ENCODE data around the gene SAFB.

Gene SAFB

GRCh38 chr19:5678071-5678718, 55.3 kb downstream of the SAFB start:
- H3K27ac ChIP-seq, result no peak overlapping the region
- TF ChIP-seq ZFX (IDR thresholded peaks at IDR 0.05) (no peak), CTCF (conservative IDR thresholded peaks at IDR 0.05) (no peak)

GRCh38 chr19:5679289-5680083, 56.6 kb downstream of the SAFB start:
- H3K27ac ChIP-seq, result peak overlapping the region; percentile 80
- no peak for TF ChIP-seq CTCF (conservative IDR thresholded peaks at IDR 0.05)
- TF ChIP-seq ZFX (IDR thresholded peaks at IDR 0.05), result no peak

GRCh38 chr19:5680084-5680436, 57.2 kb downstream of the SAFB start:
- H3K27ac ChIP-seq, result peak overlapping the region; percentile 80
- TF ChIP-seq ZFX (IDR thresholded peaks at IDR 0.05) (no peak), CTCF (conservative IDR thresholded peaks at IDR 0.05) (no peak)

GRCh38 chr19:5680437-5681368, 57.8 kb downstream of the SAFB start, which contains the start of the genes HSD11B1L and MICOS13:
HSD11B1L (plus strand) TSS chr19:5681027; CDS start chr19:5684833, 3,806 bp downstream.
MICOS13 (minus strand) TSS chr19:5680516; CDS start chr19:5680486, 30 bp downstream.
- peak within 1 kb of the TSS; percentile 80 for H3K27ac ChIP-seq
- TF ChIP-seq ZFX (IDR thresholded peaks at IDR 0.05) (no peak), CTCF (conservative IDR thresholded peaks at IDR 0.05) (no peak)

GRCh38 chr19:5681391-5682106, 58.7 kb downstream of the SAFB start:
- no peak for TF ChIP-seq ZFX (IDR thresholded peaks at IDR 0.05)
- H3K27ac ChIP-seq, result no peak overlapping the region; the same call in 1 of the 2 replicates

GRCh38 chr19:5682107-5682482, 59.2 kb downstream of the SAFB start:
- no peak overlapping the region for H3K27ac ChIP-seq
- TF ChIP-seq CTCF (conservative IDR thresholded peaks at IDR 0.05) (no peak), ZFX (IDR thresholded peaks at IDR 0.05) (no peak)
